ENCODE data around the gene ADAMTS2.

DNA sequence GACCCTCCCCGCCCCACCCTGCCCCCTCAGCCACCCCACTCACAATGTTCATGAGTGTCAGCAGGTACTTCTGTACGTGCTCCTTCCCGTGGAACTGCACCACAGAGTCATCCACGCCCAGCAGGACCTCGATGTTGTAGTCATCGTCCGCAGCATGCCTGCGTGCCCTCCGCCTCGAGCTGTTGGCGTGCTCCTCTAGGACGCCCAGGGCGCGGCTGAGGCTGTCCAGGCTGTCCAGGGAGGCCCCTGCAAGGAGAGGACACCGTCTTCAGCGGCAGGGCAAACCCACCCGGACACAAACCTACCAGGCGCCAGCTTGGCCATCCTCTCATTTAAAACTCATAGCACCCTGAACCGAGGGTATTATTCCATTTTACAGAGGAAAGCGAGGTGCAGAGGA lies 137.8 kb downstream of the ADAMTS2 start:
- TF ChIP-seq, protein P1, sequence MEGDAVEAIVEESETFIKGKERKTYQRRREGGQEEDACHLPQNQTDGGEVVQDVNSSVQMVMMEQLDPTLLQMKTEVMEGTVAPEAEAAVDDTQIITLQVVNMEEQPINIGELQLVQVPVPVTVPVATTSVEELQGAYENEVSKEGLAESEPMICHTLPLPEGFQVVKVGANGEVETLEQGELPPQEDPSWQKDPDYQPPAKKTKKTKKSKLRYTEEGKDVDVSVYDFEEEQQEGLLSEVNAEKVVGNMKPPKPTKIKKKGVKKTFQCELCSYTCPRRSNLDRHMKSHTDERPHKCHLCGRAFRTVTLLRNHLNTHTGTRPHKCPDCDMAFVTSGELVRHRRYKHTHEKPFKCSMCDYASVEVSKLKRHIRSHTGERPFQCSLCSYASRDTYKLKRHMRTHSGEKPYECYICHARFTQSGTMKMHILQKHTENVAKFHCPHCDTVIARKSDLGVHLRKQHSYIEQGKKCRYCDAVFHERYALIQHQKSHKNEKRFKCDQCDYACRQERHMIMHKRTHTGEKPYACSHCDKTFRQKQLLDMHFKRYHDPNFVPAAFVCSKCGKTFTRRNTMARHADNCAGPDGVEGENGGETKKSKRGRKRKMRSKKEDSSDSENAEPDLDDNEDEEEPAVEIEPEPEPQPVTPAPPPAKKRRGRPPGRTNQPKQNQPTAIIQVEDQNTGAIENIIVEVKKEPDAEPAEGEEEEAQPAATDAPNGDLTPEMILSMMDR (conservative IDR thresholded peaks at IDR 0.05), result no peak
- no peak for TF ChIP-seq ZFX (IDR thresholded peaks at IDR 0.05)
